Kidney glomerular epithelial cell (primary cell): ENCODE results near the gene HSPB9.
"Not testable (repeated sequence)": the region's sequence is repeated elsewhere in the genome, so short reads cannot be mapped to it uniquely, and the experiment has no call there.

ENCODE experiments used
- DNase-seq: peaks from one replicate; lab custom pipeline; 2025; lab: John Stamatoyannopoulos, UW

Gene HSPB9

DNA sequence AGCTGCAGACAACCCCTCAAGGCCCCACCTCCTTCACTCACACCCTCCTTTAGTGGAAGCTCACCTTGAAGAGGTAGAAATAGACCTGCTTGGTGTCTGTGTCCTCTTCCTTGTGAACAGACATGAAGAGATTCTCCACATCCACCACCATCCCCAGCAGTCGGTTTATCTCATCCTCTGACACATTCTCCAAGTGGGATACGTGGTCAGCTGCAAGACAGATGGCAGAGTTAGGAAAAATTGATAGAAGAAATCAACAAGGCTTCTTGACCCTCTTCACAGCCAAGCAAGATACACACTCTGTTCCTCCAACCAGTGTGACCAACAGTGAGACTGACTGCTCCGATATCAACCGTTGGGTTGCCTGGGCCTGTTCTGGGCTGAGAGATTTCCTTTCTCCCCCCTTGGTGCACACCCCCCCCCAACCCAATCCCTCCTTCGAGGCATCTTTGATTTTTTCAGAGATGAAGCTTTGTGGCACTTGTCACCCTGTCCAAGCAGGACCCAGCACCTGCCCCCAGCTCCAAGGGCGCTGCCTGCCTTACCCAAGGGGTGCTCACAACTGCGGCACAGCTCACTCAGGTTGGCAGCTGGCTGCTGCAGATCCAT is 2.3 kb upstream of the HSPB9 start:
- DNase-seq, result no peak

- DNase-seq, result peak; percentile 30
These were observed 1.5 kb upstream of the HSPB9 start, which contains the start of gene KAT2A for GRCh38 chr17:42120770-42121769. TSS of gene KAT2A (minus strand) at chr17:42121367. CDS start at chr17:42121304, 63 bp downstream.

DNA sequence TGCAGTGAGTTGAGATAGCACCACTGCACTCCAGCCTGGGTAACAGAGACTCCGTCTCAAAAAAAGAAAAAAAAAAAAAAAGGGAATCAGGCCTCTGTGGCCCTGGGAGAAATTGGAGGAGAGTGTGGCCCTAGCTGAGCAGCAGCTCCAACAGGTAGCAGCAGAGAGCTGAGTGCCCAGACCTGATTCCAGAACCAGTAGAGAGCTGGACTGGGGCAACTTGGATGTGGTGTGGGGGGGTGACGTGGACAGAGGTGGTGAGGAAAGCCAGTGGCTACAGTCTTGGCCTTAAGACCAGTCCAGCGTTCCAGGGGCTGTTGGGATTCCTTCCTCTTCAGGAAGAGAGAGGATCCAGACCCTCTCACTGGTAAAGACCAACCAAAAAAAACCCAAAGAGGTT is 1.7 kb downstream of the HSPB9 start:
- no peak for DNase-seq

- no peak for DNase-seq
These were observed 3.0 kb downstream of the HSPB9 start for GRCh38 chr17:42125565-42125964.

DNA sequence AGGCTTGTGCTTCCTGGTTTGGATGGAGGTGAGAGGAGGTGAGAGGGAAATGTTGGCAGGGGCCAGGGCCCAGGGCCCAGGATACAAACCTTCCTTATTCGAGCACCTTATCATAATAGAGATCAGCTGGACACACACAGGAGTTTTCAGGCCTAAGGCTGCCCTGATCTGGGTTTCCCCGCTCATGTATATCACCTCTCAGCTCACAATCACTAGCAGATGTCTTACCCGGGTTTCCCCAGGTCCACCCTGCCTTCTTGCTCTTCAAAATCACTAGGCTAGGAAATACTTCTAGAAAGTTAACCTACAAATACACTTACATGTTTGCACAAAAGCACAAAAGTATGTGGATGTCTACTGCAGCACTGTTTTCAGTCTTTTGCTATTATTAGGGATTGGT is 4.2 kb downstream of the HSPB9 start:
- DNase-seq, result no peak

DNA sequence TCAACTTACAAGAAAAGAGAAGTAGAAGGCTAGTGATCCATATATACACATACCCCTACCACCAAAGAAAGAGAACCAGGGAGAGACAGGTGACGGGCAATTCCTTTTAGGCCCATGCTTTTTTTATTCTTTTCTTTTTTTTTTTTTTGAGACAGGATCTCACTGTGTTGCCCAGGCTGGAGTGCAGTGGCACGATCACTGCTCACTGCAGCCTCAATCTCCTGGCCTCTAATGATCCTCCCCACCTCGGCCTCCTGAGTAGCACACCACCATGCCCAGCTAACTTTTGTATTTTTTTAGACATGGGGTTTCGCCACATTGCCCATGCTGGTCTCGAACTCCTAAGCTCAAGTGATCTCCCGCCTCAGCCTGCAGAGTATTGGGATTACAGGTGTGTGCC is 4.8 kb downstream of the HSPB9 start:
- no peak for DNase-seq

DNA sequence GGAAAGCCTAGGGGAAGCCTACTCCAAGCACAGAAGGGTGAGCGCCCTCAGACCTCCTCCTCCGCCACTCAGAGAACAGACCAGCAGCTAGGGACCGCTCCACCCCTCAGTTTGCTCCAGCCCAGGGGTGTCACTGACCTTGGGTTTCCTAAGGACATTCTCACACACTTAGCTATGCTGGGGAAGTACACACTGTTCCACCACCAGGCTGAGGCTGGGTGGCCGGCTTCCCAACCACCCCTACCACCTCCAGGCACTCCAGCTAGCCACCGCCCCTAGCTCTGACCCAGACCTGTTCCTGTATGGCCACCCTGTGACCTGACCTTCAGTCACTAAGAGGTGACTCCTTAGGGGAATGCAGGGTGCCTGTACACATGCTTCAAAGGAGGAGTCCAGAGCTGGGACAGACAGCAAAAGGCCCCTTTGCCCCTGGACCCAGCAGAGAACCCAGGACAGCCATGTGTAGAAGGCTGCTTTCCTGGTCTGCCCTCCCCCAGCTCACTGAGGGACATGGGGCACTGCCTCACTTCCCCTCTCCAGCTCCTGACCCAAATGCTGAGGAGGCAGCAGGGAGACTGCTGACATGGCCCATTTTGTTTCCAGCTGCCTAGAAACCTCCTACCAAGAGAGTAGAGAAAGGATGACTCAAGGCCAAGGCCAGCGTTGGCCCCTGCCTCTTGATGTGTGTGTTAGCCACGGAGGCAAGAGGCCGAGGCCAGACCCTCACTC is 6.7 kb downstream of the HSPB9 start:
- no peak for DNase-seq

- no peak for DNase-seq
These were observed 7.8 kb downstream of the HSPB9 start for GRCh38 chr17:42130310-42130936.

- no peak for DNase-seq
These were observed 8.6 kb downstream of the HSPB9 start for GRCh38 chr17:42131232-42131631.

DNA sequence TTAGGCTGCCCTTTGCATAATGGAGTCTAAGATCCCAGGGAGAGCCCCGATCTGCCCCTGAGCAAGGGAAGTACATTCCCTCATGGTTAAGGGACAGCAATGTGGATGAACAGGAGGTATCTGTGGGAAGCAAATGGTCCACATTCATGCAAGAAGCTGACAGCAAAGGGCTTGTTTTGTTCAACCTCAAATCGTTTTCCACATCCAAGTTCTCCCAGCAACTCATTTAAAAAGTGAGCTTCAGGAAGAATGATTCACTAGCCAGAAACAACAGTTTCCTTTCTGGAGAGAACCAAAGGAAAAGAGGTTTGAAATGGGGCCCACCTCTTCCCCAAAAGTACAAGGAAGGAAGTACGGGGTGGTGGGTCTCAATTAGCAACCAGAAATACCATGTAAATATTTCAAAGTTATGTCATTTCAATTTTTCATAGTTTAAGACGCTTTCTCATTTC is 9.4 kb downstream of the HSPB9 start:
- DNase-seq, result no peak

DNA sequence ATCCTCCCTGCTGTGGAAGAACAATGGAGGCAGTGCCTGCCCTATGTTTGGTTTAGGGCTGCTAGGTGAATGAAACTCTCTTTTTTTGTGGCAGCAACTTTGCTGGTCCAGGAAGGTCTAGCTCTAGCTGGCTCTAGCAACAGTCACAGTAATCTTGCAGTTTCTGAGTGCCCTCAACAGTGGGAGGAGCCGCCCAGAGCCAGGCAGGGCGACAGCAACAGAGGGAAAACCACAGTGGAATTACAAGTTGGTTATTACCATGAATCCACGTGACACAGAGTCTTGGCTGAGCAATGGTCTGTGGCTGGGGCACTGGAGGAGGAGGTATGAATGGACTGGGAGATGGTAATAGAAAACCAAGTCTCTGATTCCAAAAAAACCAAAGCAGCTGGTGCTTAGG is 10.3 kb downstream of the HSPB9 start:
- peak; percentile 83 for DNase-seq

GRCh38 chr17:42133461-42134041 is 10.9 kb downstream of the HSPB9 start:
- DNase-seq, result no peak

GRCh38 chr17:42135151-42135550 is 12.5 kb downstream of the HSPB9 start:
- DNase-seq, result no peak

DNA sequence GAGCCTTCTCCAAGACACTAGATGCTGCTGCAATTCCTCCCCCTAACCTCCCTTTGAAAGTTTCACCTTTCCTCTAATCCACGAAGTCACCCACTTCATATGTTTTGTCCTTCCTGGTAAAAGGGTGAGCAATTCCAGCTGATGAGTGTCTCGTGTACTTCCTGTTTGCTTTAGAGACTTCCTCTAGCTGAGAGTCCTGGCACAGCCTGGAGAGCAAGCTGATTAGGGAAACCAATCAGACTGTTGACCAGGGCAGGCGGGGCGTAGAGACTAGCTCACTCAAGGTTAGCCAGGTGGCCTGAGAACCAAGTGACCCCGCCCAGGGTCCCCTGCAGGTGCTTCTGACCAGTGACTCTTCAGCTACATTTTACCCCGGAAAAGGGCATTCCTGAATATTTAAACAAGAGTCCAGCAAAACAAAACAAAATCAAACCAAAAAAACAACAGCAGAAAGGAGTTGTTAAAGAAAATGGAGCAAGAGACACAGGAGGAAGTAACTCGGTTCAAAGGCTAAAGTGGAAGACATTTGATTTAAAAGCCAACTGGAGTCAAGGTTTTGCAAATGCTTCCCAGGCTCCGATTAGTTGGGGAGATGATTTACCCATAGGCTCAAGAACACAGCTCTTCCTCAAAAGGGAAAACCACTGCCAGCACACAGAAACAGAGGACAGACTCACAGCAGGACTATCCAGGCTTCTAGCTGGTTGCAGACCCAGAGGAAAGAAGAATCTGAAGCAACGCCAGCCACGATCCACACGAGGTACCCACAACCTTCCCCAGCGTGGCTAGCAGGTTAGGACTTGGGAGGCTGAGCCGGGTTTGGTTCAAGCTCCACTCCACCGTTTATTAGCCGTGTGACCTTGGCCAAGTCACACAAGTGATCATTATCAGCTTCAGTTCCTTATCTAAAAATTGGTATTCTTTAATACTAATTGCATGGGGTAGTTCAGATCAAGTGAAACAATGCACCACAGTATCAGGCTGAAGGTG is 13.4 kb downstream of the HSPB9 start:
- DNase-seq, result peak; percentile 58

GRCh38 chr17:42136654-42137051 is 14.0 kb downstream of the HSPB9 start:
- DNase-seq, result no peak

- DNase-seq, result no peak
These were observed 16.3 kb downstream of the HSPB9 start for GRCh38 chr17:42138749-42139492.

GRCh38 chr17:42140690-42141089 is 18.1 kb downstream of the HSPB9 start:
- DNase-seq, result not testable (repeated sequence)

GRCh38 chr17:42141382-42141781 is 18.8 kb downstream of the HSPB9 start:
- DNase-seq, result no peak

- no peak for DNase-seq
These were observed 19.8 kb downstream of the HSPB9 start for GRCh38 chr17:42142371-42142896.
